DOHH2 (cell line): ENCODE measurements around the gene ZNF24.

Experiments
- EZH2phosphoT487 ChIP-seq: fragments of 200-600 bp; sonication (generic); IDR thresholded peaks from 2 replicates; pipeline ENCODE4 v1.6.1; 2017; ENCODE audit warnings: borderline replicate concordance, mild to moderate bottlenecking, antibody characterized with exemption, low read length, moderate library complexity, mixed read lengths
- TF ChIP-seq, protein P1 (sequence below): fragments of 200-600 bp; sonication (generic); IDR thresholded peaks from one replicate; pipeline ENCODE4 v1.5.1; 2014; ENCODE audit warnings: antibody characterized with exemption, mild to moderate bottlenecking, low read depth, low read length; ENCODE audit not compliant: poor library complexity, severe bottlenecking

DNA sequence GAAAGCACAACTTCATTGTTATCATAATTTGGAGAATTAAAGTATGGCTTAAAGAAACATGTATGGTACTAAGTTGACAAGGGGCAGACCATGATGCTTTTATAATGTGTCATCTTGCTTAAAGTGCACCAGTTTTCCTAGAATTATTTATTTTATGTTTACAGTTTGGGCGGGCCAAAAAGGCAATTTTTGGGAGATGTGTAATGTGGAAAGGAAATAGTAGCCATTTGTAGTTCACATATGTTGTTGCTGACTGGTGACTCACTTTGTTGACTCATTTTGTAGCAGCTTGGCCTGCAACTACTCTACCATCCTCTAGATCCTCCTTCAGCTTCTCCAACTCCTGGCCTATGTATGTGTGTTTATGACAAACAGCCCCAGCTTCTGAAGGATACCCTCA is 61.9 kb downstream of the ZNF24 start:
- TF ChIP-seq, protein P1, sequence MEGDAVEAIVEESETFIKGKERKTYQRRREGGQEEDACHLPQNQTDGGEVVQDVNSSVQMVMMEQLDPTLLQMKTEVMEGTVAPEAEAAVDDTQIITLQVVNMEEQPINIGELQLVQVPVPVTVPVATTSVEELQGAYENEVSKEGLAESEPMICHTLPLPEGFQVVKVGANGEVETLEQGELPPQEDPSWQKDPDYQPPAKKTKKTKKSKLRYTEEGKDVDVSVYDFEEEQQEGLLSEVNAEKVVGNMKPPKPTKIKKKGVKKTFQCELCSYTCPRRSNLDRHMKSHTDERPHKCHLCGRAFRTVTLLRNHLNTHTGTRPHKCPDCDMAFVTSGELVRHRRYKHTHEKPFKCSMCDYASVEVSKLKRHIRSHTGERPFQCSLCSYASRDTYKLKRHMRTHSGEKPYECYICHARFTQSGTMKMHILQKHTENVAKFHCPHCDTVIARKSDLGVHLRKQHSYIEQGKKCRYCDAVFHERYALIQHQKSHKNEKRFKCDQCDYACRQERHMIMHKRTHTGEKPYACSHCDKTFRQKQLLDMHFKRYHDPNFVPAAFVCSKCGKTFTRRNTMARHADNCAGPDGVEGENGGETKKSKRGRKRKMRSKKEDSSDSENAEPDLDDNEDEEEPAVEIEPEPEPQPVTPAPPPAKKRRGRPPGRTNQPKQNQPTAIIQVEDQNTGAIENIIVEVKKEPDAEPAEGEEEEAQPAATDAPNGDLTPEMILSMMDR = no peak
- TF ChIP-seq EZH2phosphoT487 = no peak
